ENCODE results near the gene NPLOC4.

Gene NPLOC4

GRCh38 chr17:81582341-81582740 lies 54.6 kb downstream of the NPLOC4 start:
- DNase-seq, result no peak

- DNase-seq, result no peak
These were observed 55.2 kb downstream of the NPLOC4 start for GRCh38 chr17:81581758-81582157.

GRCh38 chr17:81580481-81580880 lies 56.4 kb downstream of the NPLOC4 start:
- no peak for DNase-seq

- no peak for DNase-seq
These were observed 57.0 kb downstream of the NPLOC4 start for GRCh38 chr17:81579821-81580321.

- no peak for DNase-seq
These were observed 57.6 kb downstream of the NPLOC4 start for GRCh38 chr17:81579298-81579697.

- DNase-seq, result no peak
These were observed 58.2 kb downstream of the NPLOC4 start for GRCh38 chr17:81578561-81579225.

- DNase-seq, result no peak
These were observed 58.9 kb downstream of the NPLOC4 start for GRCh38 chr17:81578038-81578441.

- DNase-seq, result no peak
These were observed 59.5 kb downstream of the NPLOC4 start for GRCh38 chr17:81577278-81578000.

- DNase-seq, result no peak
These were observed 60.2 kb downstream of the NPLOC4 start for GRCh38 chr17:81576621-81577277.

- DNase-seq, result no peak
These were observed 61.1 kb downstream of the NPLOC4 start for GRCh38 chr17:81575836-81576235.

GRCh38 chr17:81574643-81574956 lies 62.3 kb downstream of the NPLOC4 start:
- no peak for DNase-seq

- DNase-seq, result no peak
These were observed 62.9 kb downstream of the NPLOC4 start for GRCh38 chr17:81573794-81574642.

- DNase-seq, result no peak
These were observed 64.2 kb downstream of the NPLOC4 start for GRCh38 chr17:81572563-81573168.

GRCh38 chr17:81570964-81571363 lies 65.9 kb downstream of the NPLOC4 start:
- DNase-seq, result no peak

- DNase-seq, result no peak
These were observed 66.9 kb downstream of the NPLOC4 start for GRCh38 chr17:81569986-81570514.

- no peak for DNase-seq
These were observed 68.5 kb downstream of the NPLOC4 start for GRCh38 chr17:81568416-81568815.

- no peak for DNase-seq
These were observed 69.7 kb downstream of the NPLOC4 start for GRCh38 chr17:81567191-81567590.

GRCh38 chr17:81566461-81567126 lies 70.3 kb downstream of the NPLOC4 start:
- peak in 1 of 2 donors; percentile 83 for DNase-seq

- no peak for DNase-seq
These were observed 71.7 kb downstream of the NPLOC4 start for GRCh38 chr17:81565231-81565630.

- DNase-seq, result no peak
These were observed 72.1 kb downstream of the NPLOC4 start for GRCh38 chr17:81564778-81565177.

GRCh38 chr17:81563861-81564586 lies 72.9 kb downstream of the NPLOC4 start:
- DNase-seq, result peak in 1 of 2 donors; percentile 9
